T-helper 1 cell (primary cell): ENCODE data around the gene CAPN1.
"Not testable (repeated sequence)": the region's sequence is repeated elsewhere in the genome, so short reads cannot be mapped to it uniquely, and the experiment has no call there.

ENCODE experiments used
- DNase-seq, 5 donors: peaks; one replicate each; pipeline ENCODE4 v3.0.0-alpha.2; 2012 to 2020

The CAPN1 gene

GRCh38 chr11:65160643-65161042, 21.1 kb upstream of the CAPN1 start:
- no peak for DNase-seq

- no peak for DNase-seq
Observed at GRCh38 chr11:65163684-65164083, 18.0 kb upstream of the CAPN1 start.

- no peak for DNase-seq
Observed at GRCh38 chr11:65165410-65166317, 16.1 kb upstream of the CAPN1 start.

GRCh38 chr11:65166893-65167292, 14.8 kb upstream of the CAPN1 start:
- DNase-seq, result no peak

- no peak for DNase-seq
Observed at GRCh38 chr11:65167656-65168055, 14.1 kb upstream of the CAPN1 start.

- DNase-seq, result no peak
Observed at GRCh38 chr11:65169164-65169641, 12.5 kb upstream of the CAPN1 start.

- no peak for DNase-seq
Observed at GRCh38 chr11:65170058-65170534, 11.6 kb upstream of the CAPN1 start, which contains the start of gene SPDYC. TSS of gene SPDYC (plus strand) at chr11:65170233. CDS start at chr11:65171358, 1,125 bp downstream.

GRCh38 chr11:65172600-65172999, 9.1 kb upstream of the CAPN1 start:
- no peak for DNase-seq

GRCh38 chr11:65174571-65175010, 7.1 kb upstream of the CAPN1 start:
- DNase-seq, result not testable (repeated sequence)

GRCh38 chr11:65180877-65181568, 705 bp upstream of the CAPN1 start:
- DNase-seq, result peak; percentile 36 to 54 (median 45)

- no peak for DNase-seq
Observed at GRCh38 chr11:65182258-65183170, 786 bp downstream of the CAPN1 start.

- no peak for DNase-seq
Observed at GRCh38 chr11:65183201-65183891, 1.6 kb downstream of the CAPN1 start.

- no peak for DNase-seq
Observed at GRCh38 chr11:65184146-65184545, 2.4 kb downstream of the CAPN1 start.

- DNase-seq, result no peak
Observed at GRCh38 chr11:65185171-65185570, 3.4 kb downstream of the CAPN1 start.

- DNase-seq, result no peak
Observed at GRCh38 chr11:65185869-65186341, 4.2 kb downstream of the CAPN1 start.

- DNase-seq, result no peak
Observed at GRCh38 chr11:65186701-65187100, 5.0 kb downstream of the CAPN1 start.

- no peak for DNase-seq
Observed at GRCh38 chr11:65187146-65187675, 5.5 kb downstream of the CAPN1 start.

GRCh38 chr11:65187971-65188461, 6.3 kb downstream of the CAPN1 start:
- DNase-seq, result no peak

- DNase-seq, result no peak
Observed at GRCh38 chr11:65188486-65188885, 6.8 kb downstream of the CAPN1 start.

GRCh38 chr11:65189191-65189590, 7.5 kb downstream of the CAPN1 start:
- DNase-seq, result no peak

- no peak for DNase-seq
Observed at GRCh38 chr11:65194564-65194963, 12.8 kb downstream of the CAPN1 start.
